HepG2 (cell line): ENCODE data around the gene SPACDR.
"Not testable (repeated sequence)": the region's sequence is repeated elsewhere in the genome, so short reads cannot be mapped to it uniquely, and the experiment has no call there.

Experiments
- EP300 ChIP-seq, 3 experiments: sonication (generic) in 1 of 3; formaldehyde crosslinking in 1 of 3; IDR thresholded peaks; 2 replicates each; pipeline versions ENCODE4 v1.5.1 to v1.6.1; 2011 to 2020; ENCODE audit warnings: low read depth in 2 of 3, low read length in 2 of 3, borderline replicate concordance in 1 of 3, improper control_type of control experiment in 1 of 3, mild to moderate bottlenecking in 1 of 3, missing genetic modification reagents in 1 of 3, moderate library complexity in 1 of 3
- HDAC6 ChIP-seq: fragments of 200-600 bp; sonication (generic); IDR thresholded peaks from 2 replicates; pipeline ENCODE4 v1.7.0; 2017; ENCODE audit warnings: mild to moderate bottlenecking, antibody characterized with exemption, low read length, low read depth
- IRF2 ChIP-seq: IDR thresholded peaks from 2 replicates; pipeline ENCODE4 v1.6.1; 2018; ENCODE audit warnings: missing genetic modification reagents, missing compliant biosample characterization
- NR2F1 ChIP-seq, 2 experiments: fragments of 450-650 bp in 1 of 2; formaldehyde crosslinking in 1 of 2; IDR thresholded peaks; 2 replicates each; pipeline versions ENCODE4 v1.5.0 to v1.6.1; 2016 to 2020; ENCODE audit warnings: mild to moderate bottlenecking in 1 of 2, missing compliant biosample characterization in 1 of 2, missing genetic modification reagents in 1 of 2, moderate library complexity in 1 of 2
- ZBTB7A ChIP-seq: sonication (generic); formaldehyde crosslinking; IDR thresholded peaks from 2 replicates; pipeline ENCODE4 v1.8.0; 2022; ENCODE audit warnings: mild to moderate bottlenecking, missing genetic modification reagents
- ZKSCAN8 ChIP-seq: IDR thresholded peaks from 2 replicates; pipeline ENCODE4 v1.6.1; 2016; ENCODE audit warnings: borderline replicate concordance, missing genetic modification reagents, missing compliant biosample characterization
- ZNF232 ChIP-seq: sonication (generic); formaldehyde crosslinking; IDR thresholded peaks from 2 replicates; pipeline ENCODE4 v1.4.0; 2020; ENCODE audit warnings: missing genetic modification reagents, borderline replicate concordance
- TF ChIP-seq, protein P1 (sequence below): sonication (generic); formaldehyde crosslinking; IDR thresholded peaks from 2 replicates; pipeline ENCODE4 v1.5.0; 2020; ENCODE audit warnings: mild to moderate bottlenecking, missing genetic modification reagents, moderate library complexity

DNA sequence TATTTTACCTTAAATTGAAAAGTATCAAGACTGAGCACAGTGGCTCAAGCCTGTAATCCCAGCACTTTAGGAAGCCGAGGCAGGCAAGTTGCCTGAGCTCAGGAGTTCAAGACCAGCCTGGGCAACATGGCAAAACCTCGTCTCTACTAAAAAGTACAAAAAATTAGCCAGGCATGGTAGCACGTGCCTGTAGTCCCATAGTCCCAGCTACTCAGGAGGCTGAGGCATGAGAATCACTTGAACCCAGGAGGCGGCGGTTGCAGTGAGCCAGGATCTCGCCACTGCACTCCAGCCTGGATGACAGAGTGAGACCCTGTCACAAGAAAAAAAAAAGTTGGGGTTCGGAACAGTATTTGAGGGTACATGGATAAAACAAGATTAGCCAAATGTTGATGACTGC, 24.8 kb downstream of the SPACDR start:
- TF ChIP-seq, protein P1, sequence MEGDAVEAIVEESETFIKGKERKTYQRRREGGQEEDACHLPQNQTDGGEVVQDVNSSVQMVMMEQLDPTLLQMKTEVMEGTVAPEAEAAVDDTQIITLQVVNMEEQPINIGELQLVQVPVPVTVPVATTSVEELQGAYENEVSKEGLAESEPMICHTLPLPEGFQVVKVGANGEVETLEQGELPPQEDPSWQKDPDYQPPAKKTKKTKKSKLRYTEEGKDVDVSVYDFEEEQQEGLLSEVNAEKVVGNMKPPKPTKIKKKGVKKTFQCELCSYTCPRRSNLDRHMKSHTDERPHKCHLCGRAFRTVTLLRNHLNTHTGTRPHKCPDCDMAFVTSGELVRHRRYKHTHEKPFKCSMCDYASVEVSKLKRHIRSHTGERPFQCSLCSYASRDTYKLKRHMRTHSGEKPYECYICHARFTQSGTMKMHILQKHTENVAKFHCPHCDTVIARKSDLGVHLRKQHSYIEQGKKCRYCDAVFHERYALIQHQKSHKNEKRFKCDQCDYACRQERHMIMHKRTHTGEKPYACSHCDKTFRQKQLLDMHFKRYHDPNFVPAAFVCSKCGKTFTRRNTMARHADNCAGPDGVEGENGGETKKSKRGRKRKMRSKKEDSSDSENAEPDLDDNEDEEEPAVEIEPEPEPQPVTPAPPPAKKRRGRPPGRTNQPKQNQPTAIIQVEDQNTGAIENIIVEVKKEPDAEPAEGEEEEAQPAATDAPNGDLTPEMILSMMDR (CRISPR knock-in tag): not testable (repeated sequence)
- TF ChIP-seq IRF2 (CRISPR knock-in tag); ZBTB7A (CRISPR knock-in tag); ZNF232 (CRISPR knock-in tag); NR2F1 (CRISPR knock-in tag; IDR thresholded peaks at IDR 0.05); HDAC6; ZKSCAN8 (CRISPR knock-in tag); EP300 (IDR thresholded peaks at IDR 0.05; ENCODE audit: low read depth in 2 of 2, low read length in 2 of 2); EP300 (CRISPR knock-in tag; IDR thresholded peaks at IDR 0.05; ENCODE audit: borderline replicate concordance): not testable (repeated sequence)
